OCI-LY7 (cell line): ENCODE data around the gene SPRR3. TPM values are rescaled to one million over a fixed set of nuclear protein-coding genes. Genes with fewer than 3 reads are reported as not detected.

ENCODE experiments used
- BruUV-seq: library from RNA; stranded (reverse); fragments of 400-500 nt; replicated peaks from 2 replicates; lab custom pipeline; 2021; lab: Mats Ljungman, UMichigan
- CTCF ChIA-PET: fragments of 300-600 bp; sonication (Branson Sonifier 250); formaldehyde crosslinking; loops from one replicate; lab custom pipeline; 2022; ENCODE audit warnings: antibody characterized with exemption; ENCODE audit not compliant: unreplicated experiment; lab: Charles Lee
- POLR2A ChIA-PET: fragments of 300-600 bp; sonication (Branson Sonifier 250); formaldehyde crosslinking; loops from one replicate; lab custom pipeline; 2022; ENCODE audit warnings: antibody characterized with exemption; lab: Charles Lee
- DNase-seq: peaks from one replicate; pipeline ENCODE4 v3.0.0-alpha.2; 2015; ENCODE audit warnings: low spot score
- H2AFZ ChIP-seq: fragments of 200-600 bp; sonication (generic), shearing (Covaris generic); 2 replicates; pipeline ENCODE4 v1.6.1; 2014; ENCODE audit warnings: mild to moderate bottlenecking, antibody characterized with exemption, low read length, moderate library complexity
- H3K27ac ChIP-seq: fragments of 200-600 bp; sonication (generic); 2 replicates; pipeline ENCODE4 v1.5.1; 2014; ENCODE audit warnings: mixed run types, low read depth, mild to moderate bottlenecking, moderate library complexity, low read length, inconsistent platforms; ENCODE audit not compliant: poor library complexity, severe bottlenecking
- H3K36me3 ChIP-seq: fragments of 200-600 bp; sonication (generic); 2 replicates; pipeline ENCODE4 v1.6.1; 2014; ENCODE audit warnings: mild to moderate bottlenecking, antibody characterized with exemption, low read length, moderate library complexity, mixed read lengths; ENCODE audit not compliant: insufficient read depth
- H3K4me1 ChIP-seq: fragments of 200-600 bp; sonication (generic); 2 replicates; pipeline ENCODE4 v1.5.1; 2014; ENCODE audit warnings: mild to moderate bottlenecking, low read length; ENCODE audit not compliant: insufficient read depth, poor library complexity, severe bottlenecking
- H3K4me2 ChIP-seq: fragments of 200-600 bp; sonication (generic); 2 replicates; pipeline ENCODE4 v1.6.1; 2014; ENCODE audit warnings: mild to moderate bottlenecking, low read length
- H3K4me3 ChIP-seq: fragments of 200-600 bp; sonication (generic); 2 replicates; pipeline ENCODE4 v1.5.1; 2014; ENCODE audit warnings: mild to moderate bottlenecking, low read depth, low read length; ENCODE audit not compliant: poor library complexity, severe bottlenecking
- H3K79me2 ChIP-seq: fragments of 200-600 bp; sonication (generic); 2 replicates; pipeline ENCODE4 v1.6.1; 2016; ENCODE audit warnings: low read depth, mild to moderate bottlenecking, low read length, moderate library complexity, mixed read lengths; ENCODE audit not compliant: insufficient read depth
- H3K9me2 ChIP-seq: fragments of 200-600 bp; sonication (generic); 2 replicates; pipeline ENCODE4 v1.6.1; 2016; ENCODE audit warnings: mild to moderate bottlenecking, low read length, mixed read lengths; ENCODE audit not compliant: insufficient read depth
- H3K9me3 ChIP-seq: fragments of 200-600 bp; sonication (generic); 2 replicates; pipeline ENCODE4 v1.6.1; 2014; ENCODE audit warnings: mild to moderate bottlenecking, mixed run types, low read length, mixed read lengths
- H4K20me1 ChIP-seq: fragments of 200-600 bp; sonication (generic); 2 replicates; pipeline ENCODE4 v1.6.1; 2014; ENCODE audit warnings: mild to moderate bottlenecking, antibody characterized with exemption, low read length, moderate library complexity, mixed read lengths; ENCODE audit not compliant: insufficient read depth
- CTCF ChIP-seq: fragments of 200-600 bp; sonication (generic); conservative IDR thresholded peaks from 2 replicates; pipeline ENCODE4 v1.5.1; 2014; ENCODE audit warnings: mild to moderate bottlenecking, antibody characterized with exemption, low read length, moderate library complexity, mixed read lengths
- EZH2phosphoT487 ChIP-seq: fragments of 200-600 bp; sonication (generic); IDR thresholded peaks from 2 replicates; pipeline ENCODE4 v1.6.1; 2018; ENCODE audit warnings: low read depth, borderline replicate concordance, mild to moderate bottlenecking, mixed run types, antibody characterized with exemption, low read length, moderate library complexity, mixed read lengths
- intact Hi-C: fragments of 100-400 bp; cut with micrococcal nuclease; formaldehyde crosslinking; loops from one replicate; pipeline ENCODE4 v1.10.0; 2022; ENCODE audit not compliant: unreplicated experiment
- total RNA-seq, 2 experiments: library from RNA; depleted of rRNA in 1 of 2; stranded (reverse); fragments of >200 nt in 1 of 2; shearing (Covaris generic) in 1 of 2; gene quantifications; 2 replicates each; pipeline ENCODE4 v1.2.3, GENCODE V29; 2014 to 2022

SPRR3 gene
- total RNA-seq, 2 experiments from 2014 or later = not detected

- Histone ChIP-seq H4K20me1 (no peaks in the 10 kb centered on the region), H2AFZ (no peak overlapping the region), H3K9me2 (no peaks in the 10 kb centered on the region), H3K4me2 (no peak overlapping the region), H3K79me2 (no peaks in the 10 kb centered on the region), H3K4me1 (no peaks in the 10 kb centered on the region), H3K9me3 (no peaks in the 10 kb centered on the region), H3K36me3 (no peaks in the 10 kb centered on the region), H3K27ac (no peak overlapping the region), H3K4me3 (no peak overlapping the region)
- no peak for TF ChIP-seq EZH2phosphoT487
- no peak for TF ChIP-seq CTCF
- DNase-seq = no peak
- ChIA-PET CTCF (no interaction called here), POLR2A (no interaction called here)
- BruUV-seq = no TSS peak
- intact Hi-C loops = no loop called here
Measured at GRCh38 chr1:152982076-152982475, 19.5 kb upstream of the SPRR3 start.

- Histone ChIP-seq H2AFZ (no peak overlapping the region), H3K9me2 (no peaks in the 10 kb centered on the region), H3K4me3 (no peak overlapping the region), H3K4me2 (no peak overlapping the region), H3K79me2 (no peaks in the 10 kb centered on the region), H3K4me1 (no peaks in the 10 kb centered on the region), H3K36me3 (no peaks in the 10 kb centered on the region), H3K9me3 (no peaks in the 10 kb centered on the region), H4K20me1 (no peaks in the 10 kb centered on the region), H3K27ac (no peak overlapping the region)
- DNase-seq = no peak
- intact Hi-C loops = no loop called here
- no TSS peak for BruUV-seq
- ChIA-PET CTCF (no interaction called here), POLR2A (no interaction called here)
- no peak for TF ChIP-seq EZH2phosphoT487
- no peak for TF ChIP-seq CTCF
Measured at GRCh38 chr1:152983234-152983633, 18.3 kb upstream of the SPRR3 start.

GRCh38 chr1:152983743-152984142, 17.8 kb upstream of the SPRR3 start, which contains the start of gene SPRR1A:
Gene SPRR1A (plus strand): TSS chr1:152984081. CDS start chr1:152985231, 1,150 bp downstream.
- ChIA-PET POLR2A (no interaction called here), CTCF (no interaction called here)
- TF ChIP-seq EZH2phosphoT487 (no peak), CTCF (no peak)
- no TSS peak for BruUV-seq
- no peak within 1 kb of the TSS for H3K4me3 ChIP-seq
- H4K20me1 ChIP-seq = no peaks in the 10 kb centered on the region
- intact Hi-C loops = no loop called here
- no peak for DNase-seq
- no peak within 1 kb of the TSS for H2AFZ ChIP-seq
- no peaks in the 10 kb centered on the region for H3K36me3 ChIP-seq
- H3K9me2 ChIP-seq = no peaks in the 10 kb centered on the region
- no peak within 1 kb of the TSS for H3K4me2 ChIP-seq
- no peaks in the 10 kb centered on the region for H3K9me3 ChIP-seq
- no peaks in the 10 kb centered on the region for H3K4me1 ChIP-seq
- H3K27ac ChIP-seq = no peak within 1 kb of the TSS
- no peaks in the 10 kb centered on the region for H3K79me2 ChIP-seq
